K562 (cell line): ENCODE results near the gene LRP1B.

Experiments used
- ATF7 ChIP-seq: fragments of 450-650 bp; IDR thresholded peaks from 2 replicates; pipeline ENCODE4 v1.7.1; 2014; ENCODE audit warnings: mild to moderate bottlenecking, moderate library complexity
- BRF1 ChIP-seq: IDR thresholded peaks from 3 replicates; pipeline ENCODE4 v1.6.1; 2011; ENCODE audit warnings: borderline replicate concordance, mild to moderate bottlenecking; ENCODE audit not compliant: insufficient read length; ENCODE audit errors: extremely low read depth
- CTCF ChIP-seq, 3 experiments: IDR thresholded peaks in 2 of 3; conservative IDR thresholded peaks in 1 of 3; 2 replicates each; pipeline ENCODE4 v1.5.1; 2011 to 2012; ENCODE audit warnings: low read length in 3 of 3, mild to moderate bottlenecking in 3 of 3, control low read depth in 2 of 3, improper control_type of control experiment in 1 of 3, inconsistent platforms in 1 of 3, low read depth in 1 of 3, mixed read lengths in 1 of 3, moderate library complexity in 1 of 3; ENCODE audit not compliant: insufficient read depth in 2 of 3
- POLR2A ChIP-seq: fragments of 450-650 bp; conservative IDR thresholded peaks from 2 replicates; pipeline ENCODE4 v1.6.1; 2016
- POLR2AphosphoS5 ChIP-seq: IDR thresholded peaks from 2 replicates; pipeline ENCODE4 v1.6.1; 2011; ENCODE audit warnings: mild to moderate bottlenecking, low read depth, low read length, moderate library complexity; ENCODE audit not compliant: control insufficient read depth, insufficient read depth
- ZNF699 ChIP-seq: fragments of 250-450 bp; sonication (Bioruptor Pico); IDR thresholded peaks from 2 replicates; pipeline ENCODE4 v1.8.0; 2021; ENCODE audit warnings: mild to moderate bottlenecking, moderate library complexity; ENCODE audit not compliant: insufficient replicate concordance

GRCh38 chr2:140363131-140363530, 1767.7 kb downstream of the LRP1B start:
- TF ChIP-seq POLR2A (no peak), ZNF699 (no peak), CTCF (IDR thresholded peaks at IDR 0.05 in 2 of 3, conservative IDR thresholded peaks at IDR 0.05 in 1 of 3; ENCODE audit: insufficient read depth in 2 of 3, low read depth in 1 of 3, low read length in 3 of 3) (no peak), BRF1 (no peak), POLR2AphosphoS5 (no peak), ATF7 (no peak)
